HG03432 (cell line): ENCODE results near the gene OSGEP.
A peak's percentile ranks its signal among the peaks of the same experiment; 100 is the strongest.
"Not testable (repeated sequence)": the region's sequence is repeated elsewhere in the genome, so short reads cannot be mapped to it uniquely, and the experiment has no call there.

Experiments used
- ATAC-seq: cut with Tn5 transposase; IDR thresholded peaks from one replicate; pipeline ENCODE4 v1.9.1; 2021; ENCODE audit warnings: mild to moderate bottlenecking, moderate library complexity; ENCODE audit not compliant: unreplicated experiment

Gene OSGEP

GRCh38 chr14:20469890-20470602 lies 15.4 kb upstream of the OSGEP start:
- ATAC-seq, result peak; percentile 39

DNA sequence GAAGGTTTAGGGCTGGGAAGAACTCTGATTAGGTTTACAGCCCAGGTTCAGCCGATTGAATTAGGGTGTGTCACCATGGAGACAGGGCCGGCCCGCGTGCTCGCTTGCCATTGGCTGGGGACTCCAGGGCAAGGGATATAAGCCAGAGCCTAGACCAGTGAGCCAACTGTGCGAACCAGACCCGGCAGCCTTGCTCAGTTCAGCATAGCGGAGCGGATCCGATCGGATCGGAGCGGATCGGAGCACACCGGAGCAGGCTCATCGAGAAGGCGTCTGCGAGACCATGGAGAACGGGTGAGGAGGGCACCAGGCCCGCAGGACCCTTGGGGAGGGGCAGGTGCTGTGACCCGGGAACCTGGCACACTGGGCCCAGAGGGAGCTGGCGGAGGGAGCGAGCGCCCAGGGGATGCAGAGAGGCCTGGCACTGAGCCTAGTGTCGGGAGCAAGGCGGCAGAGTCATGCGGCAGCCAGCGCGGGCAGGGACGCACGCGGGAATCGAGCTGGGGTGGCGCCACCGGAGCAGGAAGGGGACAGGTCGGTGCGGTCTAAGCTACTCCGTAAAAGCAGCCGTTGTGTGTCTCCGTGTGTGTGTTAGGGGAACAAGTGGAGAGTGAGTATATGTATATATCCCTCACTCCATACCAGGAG lies 14.8 kb upstream of the OSGEP start, which contains the start of gene PNP:
Gene PNP (plus strand): TSS at position 165 of the 648 bp plus-strand sequence. CDS start 119 bp downstream, at position 284.
- ATAC-seq, result peak; percentile 97

DNA sequence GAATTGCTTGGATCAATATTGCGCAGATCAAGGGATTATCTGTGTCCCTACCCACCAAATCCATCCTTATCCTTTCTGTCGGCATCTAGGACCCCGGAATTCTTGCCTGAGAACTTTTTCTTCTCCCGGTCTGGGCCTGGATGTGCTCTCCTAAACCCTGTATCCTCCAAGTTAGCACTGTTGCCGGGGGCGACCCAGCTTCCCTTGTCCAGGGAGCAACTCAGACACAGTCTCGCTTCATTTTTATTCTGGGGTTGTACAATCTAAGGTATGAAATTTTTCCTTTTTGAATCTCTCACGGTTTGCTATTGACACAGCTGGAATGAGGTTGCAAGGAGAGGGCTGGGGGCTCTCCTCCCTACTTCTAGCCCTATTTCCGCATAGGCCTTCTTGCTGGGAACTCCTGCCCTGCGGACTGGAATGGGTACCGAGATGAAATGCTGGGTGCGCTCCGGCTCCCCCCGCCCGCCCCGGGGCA lies 14.2 kb upstream of the OSGEP start:
- ATAC-seq, result no peak

DNA sequence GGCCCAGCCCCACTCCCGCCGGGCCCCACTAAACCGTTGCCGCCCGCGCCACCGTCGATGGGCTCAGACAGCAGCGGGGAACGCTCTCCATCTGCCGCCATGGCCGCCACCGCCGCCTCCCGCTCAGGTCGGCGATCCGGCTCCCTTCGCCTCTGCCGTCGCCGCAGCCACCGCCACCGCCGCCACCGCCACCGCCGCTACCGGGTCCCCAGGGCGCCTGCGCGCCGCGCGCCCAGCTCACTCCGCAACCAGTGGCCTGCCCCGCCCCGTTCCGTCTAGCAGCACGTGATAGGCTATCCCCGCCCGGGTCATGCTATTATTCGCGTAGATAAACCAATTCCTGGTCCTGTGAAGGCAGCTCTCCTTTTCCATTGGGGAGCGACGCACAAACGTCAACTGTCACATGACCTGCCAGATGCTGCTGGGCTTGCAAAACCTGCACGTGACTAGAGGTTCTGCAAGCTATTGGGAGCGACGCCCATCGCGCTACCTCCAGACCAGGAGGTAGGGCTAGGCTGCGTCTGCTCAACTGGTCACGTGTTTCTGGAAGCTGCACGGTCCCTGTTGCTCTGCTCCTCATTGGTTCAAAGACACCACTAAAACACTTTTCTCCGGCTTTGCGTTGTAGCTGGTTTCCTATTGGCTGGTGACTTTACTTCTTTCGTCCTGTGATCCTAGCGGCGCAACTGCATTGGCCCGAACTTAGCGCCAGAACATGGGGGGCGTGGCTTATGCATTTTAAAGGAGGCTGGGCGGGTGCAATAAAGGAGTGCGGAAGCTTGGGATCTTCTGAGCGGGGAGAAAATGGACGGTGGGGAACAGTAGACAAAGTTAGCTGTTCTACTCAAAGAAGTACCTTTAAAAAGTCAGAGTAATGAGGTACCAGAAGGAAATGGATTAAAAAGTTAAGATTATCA lies 6.9 kb upstream of the OSGEP start, which contains the start of gene PIP4P1:
Gene PIP4P1 (minus strand): TSS at position 210 of the 917 bp plus-strand sequence. CDS start 109 bp downstream, at position 101.
- peak; percentile 93 for ATAC-seq

GRCh38 chr14:20460458-20461224 lies 6.0 kb upstream of the OSGEP start:
- peak; percentile 17 for ATAC-seq

- ATAC-seq, result no peak
Measured at GRCh38 chr14:20458031-20458789, 3.6 kb upstream of the OSGEP start.

GRCh38 chr14:20456971-20457370 lies 2.4 kb upstream of the OSGEP start:
- no peak for ATAC-seq

- peak; percentile 48 for ATAC-seq
Measured at GRCh38 chr14:20455355-20456300, 1.0 kb upstream of the OSGEP start.

- not testable (repeated sequence) for ATAC-seq
Measured at GRCh38 chr14:20452831-20453230, 1.8 kb downstream of the OSGEP start.

DNA sequence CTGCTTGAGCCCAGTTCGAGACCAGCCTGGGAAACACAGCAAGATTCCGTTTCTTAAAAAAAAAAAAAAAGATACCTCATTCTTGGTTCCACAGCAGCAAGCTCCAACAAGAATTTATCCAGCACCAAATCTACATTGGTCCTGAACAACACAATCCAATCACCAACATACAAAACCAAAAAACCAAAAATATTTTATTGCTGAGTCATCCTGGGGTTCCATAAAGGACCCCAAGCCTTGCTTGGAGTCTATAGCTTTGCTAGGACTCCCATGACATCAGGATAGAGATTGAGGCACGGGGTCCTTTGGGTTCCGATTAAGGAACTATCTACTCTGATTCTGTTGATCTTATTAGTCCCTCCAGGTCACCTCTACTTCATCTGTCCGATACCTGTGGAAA lies 7.7 kb downstream of the OSGEP start:
- no peak for ATAC-seq

GRCh38 chr14:20443650-20444049 lies 11.0 kb downstream of the OSGEP start:
- not testable (repeated sequence) for ATAC-seq

DNA sequence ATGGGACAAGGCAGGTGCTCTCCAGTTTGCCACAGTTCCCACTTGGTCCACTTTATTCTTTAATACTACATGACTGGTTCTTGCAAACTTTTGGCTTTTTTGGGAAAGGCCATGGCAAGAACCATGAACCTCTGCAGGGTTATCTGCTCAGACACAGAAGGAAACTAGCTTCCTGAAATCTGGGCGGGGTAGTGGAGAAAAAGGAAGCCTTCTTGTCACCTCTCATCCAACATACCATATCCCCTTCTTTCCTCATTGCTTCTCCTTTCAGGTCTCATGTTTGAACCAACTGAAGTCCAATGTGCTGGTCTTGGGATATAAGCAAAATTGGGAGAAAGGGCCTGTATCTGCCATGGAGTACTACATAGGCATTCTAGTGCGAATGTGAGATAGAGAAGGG lies 13.2 kb downstream of the OSGEP start:
- no peak for ATAC-seq

GRCh38 chr14:20440882-20441281 lies 13.7 kb downstream of the OSGEP start:
- ATAC-seq, result peak; percentile 50

- no peak for ATAC-seq
Measured at GRCh38 chr14:20440465-20440864, 14.1 kb downstream of the OSGEP start.

DNA sequence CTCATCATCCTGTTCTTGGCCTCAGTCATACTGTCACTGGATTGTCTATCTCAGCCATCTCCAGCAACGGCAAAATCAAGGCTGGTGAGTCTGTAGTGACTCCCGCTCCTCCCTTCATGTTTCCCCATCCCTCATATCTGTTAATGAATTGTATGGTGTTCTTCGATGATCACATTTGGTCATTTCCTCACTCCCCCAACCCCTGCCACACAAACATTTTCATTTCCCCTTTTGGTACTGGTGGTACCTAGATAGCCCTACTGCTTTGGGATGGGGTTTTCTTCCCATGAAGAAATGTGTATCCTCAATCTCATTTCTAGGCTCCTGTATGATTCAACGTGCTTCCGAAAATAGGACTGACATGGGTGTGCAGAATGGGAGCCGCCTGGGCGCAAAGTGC lies 15.9 kb downstream of the OSGEP start:
- peak; percentile 47 for ATAC-seq

DNA sequence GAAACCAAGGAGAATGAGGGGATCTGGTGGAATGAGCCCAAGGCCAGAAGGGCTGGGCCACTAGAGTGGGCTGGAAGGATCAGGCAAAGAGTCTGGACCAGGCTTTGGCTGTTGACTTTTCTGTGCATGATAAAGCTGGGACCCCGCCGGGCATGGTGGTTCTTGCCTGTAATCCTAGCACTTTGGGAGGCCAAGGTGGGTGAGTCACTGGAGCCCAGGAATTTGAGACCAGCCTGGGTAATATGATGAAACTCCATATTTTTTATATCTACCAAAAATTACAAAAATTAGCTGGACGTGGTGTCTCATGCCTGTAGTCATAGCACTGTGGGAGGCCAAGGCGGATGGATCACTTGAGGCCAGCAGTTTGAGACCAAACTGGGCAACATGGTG lies 18.3 kb downstream of the OSGEP start:
- no peak for ATAC-seq

- no peak for ATAC-seq
Measured at GRCh38 chr14:20435582-20436362, 18.8 kb downstream of the OSGEP start, which contains the start of gene KLHL33. Gene KLHL33 (minus strand): TSS chr14:20436166. CDS start chr14:20435811, 355 bp downstream.
